Nephron progenitor cell (in vitro differentiated cells): ENCODE data around the gene BMF.

Source experiments
- DNase-seq: peaks from one replicate; pipeline ENCODE4 v3.0.0; 2021
- H3K27ac Mint-ChIP-seq: 2 replicates; pipeline ENCODE4 v1.8.0; 2021; ENCODE audit warnings: mild to moderate bottlenecking, moderate library complexity, mixed read lengths
- H3K27me3 Mint-ChIP-seq: 2 replicates; pipeline ENCODE4 v1.8.0; 2021; ENCODE audit warnings: mild to moderate bottlenecking, low read depth, mixed read lengths; ENCODE audit not compliant: poor library complexity
- H3K36me3 Mint-ChIP-seq: 2 replicates; pipeline ENCODE4 v1.8.0; 2021; ENCODE audit warnings: low read depth, mixed read lengths
- H3K4me1 Mint-ChIP-seq: 2 replicates; pipeline ENCODE4 v1.8.0; 2021; ENCODE audit warnings: mixed read lengths
- H3K4me3 Mint-ChIP-seq: 2 replicates; pipeline ENCODE4 v1.8.0; 2021; ENCODE audit warnings: mild to moderate bottlenecking, moderate library complexity, mixed read lengths
- H3K9me3 Mint-ChIP-seq: 2 replicates; pipeline ENCODE4 v1.8.0; 2021; ENCODE audit warnings: mild to moderate bottlenecking, moderate library complexity, mixed read lengths
- TF ChIP-seq, protein P1 (sequence below): fragments of 200-600 bp; sonication (generic); IDR thresholded peaks from 2 replicates; pipeline ENCODE4 v1.5.0; 2021; ENCODE audit warnings: antibody characterized with exemption

Gene BMF

DNA sequence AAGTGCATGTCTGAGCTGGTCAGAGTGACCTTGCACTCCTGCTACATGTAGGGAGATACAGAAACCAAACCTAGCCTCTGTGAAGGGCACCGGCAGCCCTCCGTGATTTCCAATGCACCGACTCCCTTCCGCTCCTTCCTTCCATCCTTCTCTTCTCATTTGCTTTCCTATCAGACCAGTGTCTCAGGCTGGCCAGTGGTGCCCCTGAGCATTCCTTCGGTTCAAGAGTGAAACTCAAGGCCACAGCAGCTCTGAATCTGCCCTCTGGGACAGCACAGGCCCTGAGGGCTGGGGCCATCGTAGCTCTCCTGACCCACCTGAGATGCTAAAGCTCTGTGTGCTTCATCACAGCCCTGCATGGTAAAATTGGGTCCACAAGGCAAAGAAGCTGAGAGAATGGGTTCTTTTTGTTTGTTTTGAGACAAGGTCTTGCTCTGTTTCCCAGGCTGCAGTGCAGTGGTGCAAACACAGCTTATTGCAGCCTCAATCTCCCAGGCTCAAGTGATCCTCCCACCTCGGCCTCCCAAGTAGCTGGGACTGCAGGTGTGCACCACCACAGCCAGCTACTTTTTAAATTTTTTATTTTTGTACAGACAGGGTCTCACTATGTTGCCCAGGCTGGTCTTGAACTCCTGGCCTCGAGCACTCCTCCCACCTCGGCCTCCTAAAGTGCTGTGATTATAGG, 2.3 kb upstream of the BMF start:
- Mint-ChIP-seq H3K9me3 (no peaks in the 10 kb centered on the region), H3K36me3 (no peaks in the 10 kb centered on the region), H3K4me3 (peak overlapping the region; percentile 14), H3K27ac (no peak overlapping the region), H3K4me1 (peaks cover 94% of the 10 kb centered on the region), H3K27me3 (peaks cover 2% of the 10 kb centered on the region)
- DNase-seq, result no peak
- TF ChIP-seq, protein P1, sequence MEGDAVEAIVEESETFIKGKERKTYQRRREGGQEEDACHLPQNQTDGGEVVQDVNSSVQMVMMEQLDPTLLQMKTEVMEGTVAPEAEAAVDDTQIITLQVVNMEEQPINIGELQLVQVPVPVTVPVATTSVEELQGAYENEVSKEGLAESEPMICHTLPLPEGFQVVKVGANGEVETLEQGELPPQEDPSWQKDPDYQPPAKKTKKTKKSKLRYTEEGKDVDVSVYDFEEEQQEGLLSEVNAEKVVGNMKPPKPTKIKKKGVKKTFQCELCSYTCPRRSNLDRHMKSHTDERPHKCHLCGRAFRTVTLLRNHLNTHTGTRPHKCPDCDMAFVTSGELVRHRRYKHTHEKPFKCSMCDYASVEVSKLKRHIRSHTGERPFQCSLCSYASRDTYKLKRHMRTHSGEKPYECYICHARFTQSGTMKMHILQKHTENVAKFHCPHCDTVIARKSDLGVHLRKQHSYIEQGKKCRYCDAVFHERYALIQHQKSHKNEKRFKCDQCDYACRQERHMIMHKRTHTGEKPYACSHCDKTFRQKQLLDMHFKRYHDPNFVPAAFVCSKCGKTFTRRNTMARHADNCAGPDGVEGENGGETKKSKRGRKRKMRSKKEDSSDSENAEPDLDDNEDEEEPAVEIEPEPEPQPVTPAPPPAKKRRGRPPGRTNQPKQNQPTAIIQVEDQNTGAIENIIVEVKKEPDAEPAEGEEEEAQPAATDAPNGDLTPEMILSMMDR, result no peak

DNA sequence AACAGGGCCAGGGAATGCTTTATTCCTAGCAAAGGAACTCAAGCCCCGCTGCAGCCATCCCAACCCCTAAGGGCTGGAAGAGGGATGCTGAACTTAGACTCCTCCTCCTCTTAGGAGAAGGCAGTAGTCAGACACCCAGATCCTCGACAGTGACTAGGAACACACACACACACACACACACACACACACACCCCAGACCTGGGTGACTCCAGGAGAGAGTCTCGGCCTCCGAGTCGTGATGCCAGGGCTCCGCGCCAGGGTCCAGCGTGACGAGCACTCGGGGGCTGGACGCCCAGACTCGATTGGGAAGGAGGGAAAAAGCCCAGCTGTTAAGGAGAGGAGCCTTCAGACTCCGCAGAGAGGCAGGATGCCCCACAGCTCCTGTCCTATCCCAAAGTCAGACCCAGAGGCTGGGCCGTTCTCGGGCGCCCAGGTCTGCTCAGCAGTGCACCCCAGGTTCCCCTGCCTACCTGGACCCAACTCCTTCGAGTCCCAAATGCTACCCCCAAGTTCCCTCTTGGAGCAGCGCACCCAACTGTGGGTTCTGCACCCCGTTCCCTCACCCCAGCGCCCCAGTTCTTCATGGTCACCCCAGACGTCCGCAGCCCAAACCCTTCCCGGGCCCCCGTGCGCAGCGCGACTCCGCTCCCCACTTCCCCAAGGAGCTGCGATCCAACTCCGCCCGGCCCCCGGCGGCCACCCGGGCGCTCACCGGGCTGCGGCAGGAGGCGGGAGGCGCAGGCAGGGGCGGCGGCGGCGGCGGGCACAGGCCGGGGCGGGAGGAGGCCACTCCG, 421 bp downstream of the BMF start:
- Mint-ChIP-seq H3K9me3 (no peaks in the 10 kb centered on the region), H3K4me3 (peak overlapping the region; percentile 92), H3K4me1 (peaks cover 94% of the 10 kb centered on the region), H3K27me3 (peaks cover 2% of the 10 kb centered on the region), H3K36me3 (peaks cover 10% of the 10 kb centered on the region), H3K27ac (peak overlapping the region; percentile 60)
- peak; percentile 37 for DNase-seq
- TF ChIP-seq, protein P1, result no peak

DNA sequence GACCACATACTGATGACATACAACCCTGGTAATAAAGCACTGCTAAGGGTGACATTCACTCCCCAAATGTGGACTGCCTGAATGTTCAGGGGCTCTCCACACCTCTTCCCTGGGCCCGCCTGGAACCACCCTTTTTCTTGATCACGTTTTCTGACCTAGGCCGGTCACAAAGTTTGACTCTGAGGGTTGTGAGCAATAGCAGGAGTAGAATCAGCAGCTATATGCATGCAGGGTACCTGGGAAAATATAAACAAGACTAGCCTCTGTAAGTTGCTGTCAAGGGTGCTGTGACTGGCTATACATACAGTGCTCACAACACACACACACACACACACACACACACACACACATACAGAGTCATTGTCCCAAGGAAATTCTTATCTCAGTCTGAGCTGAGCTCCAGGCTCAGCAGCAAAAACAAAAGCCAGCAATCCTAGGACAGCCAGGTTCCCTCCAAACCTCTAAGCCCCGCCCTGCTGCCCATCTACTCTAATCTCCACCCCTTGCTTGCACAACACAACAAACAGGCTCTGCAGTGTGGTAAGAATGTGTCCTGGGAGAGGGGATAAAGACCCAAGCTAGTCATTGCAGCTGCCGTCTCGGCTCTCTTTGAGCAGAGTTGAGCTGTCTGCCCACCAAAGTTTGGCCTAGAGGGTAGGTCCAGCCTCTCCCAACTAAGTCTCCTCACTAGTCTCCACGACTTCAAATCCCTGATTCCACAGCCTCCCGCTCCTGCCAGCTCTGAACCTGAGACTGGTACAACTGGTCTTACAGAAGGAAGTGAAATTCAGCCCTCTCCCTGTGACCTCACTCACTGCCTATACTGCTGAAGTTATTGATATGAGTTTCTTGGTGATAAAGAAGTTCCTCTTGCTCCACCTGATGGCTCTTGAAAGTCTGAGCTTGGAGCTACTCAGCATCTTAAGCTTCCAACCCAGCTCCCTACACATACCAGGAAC, 2.2 kb downstream of the BMF start:
- TF ChIP-seq, protein P1, result no peak
- Mint-ChIP-seq H3K36me3 (peaks cover 22% of the 10 kb centered on the region), H3K9me3 (no peaks in the 10 kb centered on the region), H3K4me1 (peaks cover 92% of the 10 kb centered on the region), H3K27ac (peak overlapping the region; percentile 27), H3K27me3 (no peaks in the 10 kb centered on the region), H3K4me3 (peak overlapping the region; percentile 92)
- DNase-seq, result peak; percentile 35

DNA sequence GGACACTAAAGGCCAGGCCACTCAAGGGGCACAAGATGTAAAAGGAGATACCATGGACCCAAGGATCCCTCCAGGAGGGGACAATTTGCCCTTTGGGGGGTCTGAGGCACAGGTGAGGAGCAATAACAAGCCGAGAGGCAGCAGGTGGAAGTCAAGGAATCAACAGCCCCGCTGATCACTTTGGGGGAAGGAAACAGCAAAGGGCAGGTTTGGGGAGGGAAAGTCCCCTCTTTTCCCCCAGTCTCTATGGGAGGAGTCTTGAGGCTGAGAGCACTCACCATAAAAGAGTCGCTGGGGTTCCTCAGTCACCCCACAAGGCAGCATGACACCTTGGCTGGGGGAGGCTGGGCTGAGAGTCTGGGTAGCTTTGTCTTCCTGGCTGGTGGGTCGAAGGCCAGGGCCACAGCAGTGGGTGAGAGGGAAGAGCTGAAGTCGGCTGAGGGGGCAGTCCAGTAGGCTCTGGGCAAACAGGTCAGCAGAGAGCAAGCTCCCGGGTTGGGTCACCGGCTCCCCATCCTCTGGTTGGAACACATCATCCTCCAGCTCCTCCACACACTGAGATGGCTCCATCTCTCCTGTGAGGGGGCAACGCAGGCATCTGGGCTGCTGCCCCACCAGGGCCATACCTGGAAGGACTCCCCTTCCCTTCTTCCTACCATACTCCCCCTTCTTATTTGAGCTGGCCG, 3.0 kb downstream of the BMF start:
- no peak for DNase-seq
- Mint-ChIP-seq H3K9me3 (no peaks in the 10 kb centered on the region), H3K36me3 (peaks cover 30% of the 10 kb centered on the region), H3K27me3 (no peaks in the 10 kb centered on the region), H3K4me3 (peak overlapping the region; percentile 92), H3K27ac (peak overlapping the region; percentile 66), H3K4me1 (peaks cover 92% of the 10 kb centered on the region)
- TF ChIP-seq, protein P1, result no peak

DNA sequence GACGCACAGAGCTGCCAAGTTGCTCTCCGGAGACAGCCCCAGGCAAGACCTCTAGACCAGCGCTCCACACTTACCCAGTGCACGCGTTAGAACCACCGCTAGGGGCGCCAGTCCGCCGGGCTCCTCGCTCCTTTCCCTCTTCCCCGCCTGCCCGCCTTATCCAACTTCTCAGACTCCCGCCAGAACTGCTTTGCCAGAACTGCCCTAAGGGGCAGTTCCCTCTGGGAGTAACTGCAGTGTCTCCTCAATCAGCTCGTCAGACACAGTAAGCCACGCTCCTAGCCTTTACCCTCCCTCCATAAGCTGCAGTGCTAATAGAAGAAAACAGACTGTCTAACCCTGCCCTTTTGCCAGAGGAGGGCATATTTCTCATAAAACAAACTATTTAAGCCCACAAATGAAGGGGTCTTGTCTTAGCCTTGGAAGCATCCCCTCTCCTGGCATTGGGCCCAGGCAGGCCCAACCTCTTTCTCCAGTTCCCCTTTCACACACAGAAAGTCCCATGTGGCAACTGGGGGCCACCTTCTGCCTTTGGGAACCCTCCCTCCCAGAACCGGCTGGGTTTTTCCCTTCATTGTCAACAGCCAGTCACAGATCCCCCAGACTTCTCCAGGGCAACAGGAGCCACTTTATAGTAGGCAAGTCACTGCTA, 3.7 kb downstream of the BMF start:
- Mint-ChIP-seq H3K27ac (peak overlapping the region; percentile 23), H3K9me3 (no peaks in the 10 kb centered on the region), H3K4me3 (peak overlapping the region; percentile 68), H3K27me3 (no peaks in the 10 kb centered on the region), H3K36me3 (peaks cover 33% of the 10 kb centered on the region), H3K4me1 (peaks cover 92% of the 10 kb centered on the region)
- peak; percentile 95 for DNase-seq
- TF ChIP-seq, protein P1, result peak; percentile 96
